NT2/D1 (cell line): ENCODE data around the gene MMP1.

Experiments used
- SUZ12 ChIP-seq: IDR thresholded peaks from 2 replicates; pipeline ENCODE4 v1.6.1; 2011; ENCODE audit not compliant: insufficient read length, insufficient read depth; ENCODE audit errors: extremely low read depth
- YY1 ChIP-seq: IDR thresholded peaks from 2 replicates; pipeline ENCODE4 v1.6.1; 2011; ENCODE audit not compliant: insufficient read length, insufficient read depth
- ZNF274 ChIP-seq: IDR thresholded peaks from 2 replicates; pipeline ENCODE4 v1.6.1; 2011; ENCODE audit warnings: mild to moderate bottlenecking, low read depth, low read length

- TF ChIP-seq SUZ12 (no peak), ZNF274 (no peak), YY1 (no peak)
These were observed 40.0 kb downstream of the MMP1 start for GRCh38 chr11:102757823-102758549.
